OCI-LY7 (cell line): ENCODE results near the gene RTN4R.

Experiments used
- EZH2phosphoT487 ChIP-seq: fragments of 200-600 bp; sonication (generic); IDR thresholded peaks from 2 replicates; pipeline ENCODE4 v1.6.1; 2018; ENCODE audit warnings: low read depth, borderline replicate concordance, mild to moderate bottlenecking, mixed run types, antibody characterized with exemption, low read length, moderate library complexity, mixed read lengths
- TF ChIP-seq, protein P1 (sequence below): fragments of 200-600 bp; sonication (generic); conservative IDR thresholded peaks from 2 replicates; pipeline ENCODE4 v1.5.1; 2014; ENCODE audit warnings: mild to moderate bottlenecking, antibody characterized with exemption, low read length, moderate library complexity, mixed read lengths

GRCh38 chr22:20232237-20232598 is 35.9 kb downstream of the RTN4R start:
- TF ChIP-seq, protein P1, sequence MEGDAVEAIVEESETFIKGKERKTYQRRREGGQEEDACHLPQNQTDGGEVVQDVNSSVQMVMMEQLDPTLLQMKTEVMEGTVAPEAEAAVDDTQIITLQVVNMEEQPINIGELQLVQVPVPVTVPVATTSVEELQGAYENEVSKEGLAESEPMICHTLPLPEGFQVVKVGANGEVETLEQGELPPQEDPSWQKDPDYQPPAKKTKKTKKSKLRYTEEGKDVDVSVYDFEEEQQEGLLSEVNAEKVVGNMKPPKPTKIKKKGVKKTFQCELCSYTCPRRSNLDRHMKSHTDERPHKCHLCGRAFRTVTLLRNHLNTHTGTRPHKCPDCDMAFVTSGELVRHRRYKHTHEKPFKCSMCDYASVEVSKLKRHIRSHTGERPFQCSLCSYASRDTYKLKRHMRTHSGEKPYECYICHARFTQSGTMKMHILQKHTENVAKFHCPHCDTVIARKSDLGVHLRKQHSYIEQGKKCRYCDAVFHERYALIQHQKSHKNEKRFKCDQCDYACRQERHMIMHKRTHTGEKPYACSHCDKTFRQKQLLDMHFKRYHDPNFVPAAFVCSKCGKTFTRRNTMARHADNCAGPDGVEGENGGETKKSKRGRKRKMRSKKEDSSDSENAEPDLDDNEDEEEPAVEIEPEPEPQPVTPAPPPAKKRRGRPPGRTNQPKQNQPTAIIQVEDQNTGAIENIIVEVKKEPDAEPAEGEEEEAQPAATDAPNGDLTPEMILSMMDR = no peak
- no peak for TF ChIP-seq EZH2phosphoT487
